Measurements from ENCODE around the gene LGR4. TPM values are rescaled to one million over a fixed set of nuclear protein-coding genes. Genes with fewer than 3 reads are reported as not detected.

Gene LGR4
- polyA plus RNA-seq, 4 donors, result 45.8 to 159 (median 135) TPM

DNA sequence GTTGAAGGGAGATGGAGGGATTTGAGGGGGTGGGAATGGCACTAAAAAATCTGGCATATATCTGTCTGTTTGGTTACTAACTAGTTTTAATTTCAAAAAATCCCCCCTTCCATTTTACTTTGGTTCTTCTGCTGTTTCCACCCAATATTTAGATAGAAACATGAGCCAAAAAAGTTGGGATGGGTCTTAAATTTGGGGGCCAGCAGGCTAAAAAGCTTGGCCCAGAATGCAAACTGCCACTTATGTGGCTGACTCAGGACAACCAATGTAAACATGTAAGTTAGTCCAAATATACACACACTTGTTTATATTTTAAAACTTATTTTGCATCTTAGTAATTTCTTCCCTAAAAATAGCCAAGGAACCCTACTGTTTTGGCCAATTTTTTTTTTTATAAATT lies 35.7 kb downstream of the LGR4 start:
- DNase-seq (ENCODE audit: low read depth in 4 of 4, low spot score in 3 of 4), result no peak

DNA sequence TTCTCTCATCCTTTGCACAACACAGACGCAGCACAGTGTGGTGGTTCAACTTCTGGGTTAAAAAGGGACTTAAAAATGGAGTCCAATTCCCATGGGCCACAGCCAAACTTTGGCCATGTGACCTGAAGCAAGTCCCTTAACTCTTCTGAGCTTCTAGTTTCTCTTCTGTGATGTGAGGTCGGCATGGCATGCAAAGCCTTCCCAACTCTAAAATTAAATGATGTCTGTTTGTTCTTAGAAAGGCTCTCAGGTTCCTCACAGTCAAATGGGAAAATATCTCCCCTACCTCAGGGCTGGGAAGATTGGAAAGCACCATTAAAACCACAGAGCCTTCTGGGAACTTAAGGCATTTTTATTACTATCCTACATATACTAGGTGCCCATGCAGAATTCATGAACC lies 38.8 kb downstream of the LGR4 start:
- DNase-seq (ENCODE audit: low read depth in 4 of 4, low spot score in 3 of 4), result no peak

- no peak for DNase-seq (ENCODE audit: low read depth in 4 of 4, low spot score in 3 of 4)
Observed at GRCh38 chr11:27431808-27432207, 40.8 kb downstream of the LGR4 start.

DNA sequence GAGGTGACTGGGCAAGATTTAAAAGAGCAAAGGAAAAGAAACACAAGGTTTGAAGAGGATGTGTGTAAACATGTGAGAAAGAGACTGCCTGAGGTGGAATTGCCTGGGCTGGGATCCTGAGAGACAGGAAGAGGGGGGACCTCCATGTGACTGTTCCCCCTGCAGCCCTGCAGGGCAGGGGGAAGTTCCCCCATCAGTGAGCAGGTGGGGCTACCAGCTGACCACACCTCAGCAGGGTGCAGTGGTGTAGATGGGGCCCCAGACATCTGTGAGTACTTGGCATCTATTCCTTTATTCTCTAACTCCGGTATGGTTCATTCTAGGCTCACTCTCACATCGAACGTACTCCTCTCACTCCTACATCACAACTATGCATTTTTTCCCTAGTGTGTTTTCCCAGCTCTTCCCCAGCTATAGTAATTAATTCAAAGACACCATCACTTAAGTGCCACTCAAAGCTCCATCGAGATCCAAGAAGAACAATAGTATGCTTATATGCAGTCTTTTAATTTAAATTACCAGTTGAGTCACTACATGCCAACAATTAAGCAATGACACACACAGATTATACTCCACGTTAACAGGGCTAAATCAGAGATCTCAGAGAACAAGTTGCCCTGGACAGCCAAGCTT lies 42.7 kb downstream of the LGR4 start:
- DNase-seq (ENCODE audit: low read depth in 4 of 4, low spot score in 3 of 4), result no peak

GRCh38 chr11:27427183-27427980 lies 45.2 kb downstream of the LGR4 start:
- no peak for DNase-seq (ENCODE audit: low read depth in 4 of 4, low spot score in 3 of 4)

GRCh38 chr11:27425814-27426213 lies 46.8 kb downstream of the LGR4 start:
- DNase-seq (ENCODE audit: low read depth in 4 of 4, low spot score in 3 of 4), result no peak

DNA sequence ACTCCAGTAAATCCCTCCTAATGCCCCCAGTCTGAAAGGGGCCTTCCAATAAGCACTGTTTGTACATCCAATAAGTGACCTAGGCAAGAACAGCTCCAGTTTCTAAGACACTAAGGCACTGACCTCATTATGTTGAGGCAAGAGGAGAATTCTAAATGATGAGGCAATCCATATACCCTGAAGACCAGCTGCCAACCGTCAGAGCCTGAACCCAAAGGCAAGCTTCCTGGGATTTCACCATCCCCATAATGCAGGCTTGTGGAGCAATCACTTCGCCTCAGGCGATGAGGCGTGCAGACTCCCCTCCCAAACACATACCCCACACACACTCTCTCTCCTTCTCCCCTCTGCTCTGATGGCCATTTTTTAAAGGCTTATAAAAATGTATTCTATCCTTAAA lies 49.5 kb downstream of the LGR4 start:
- DNase-seq (ENCODE audit: low read depth in 4 of 4, low spot score in 3 of 4), result no peak

DNA sequence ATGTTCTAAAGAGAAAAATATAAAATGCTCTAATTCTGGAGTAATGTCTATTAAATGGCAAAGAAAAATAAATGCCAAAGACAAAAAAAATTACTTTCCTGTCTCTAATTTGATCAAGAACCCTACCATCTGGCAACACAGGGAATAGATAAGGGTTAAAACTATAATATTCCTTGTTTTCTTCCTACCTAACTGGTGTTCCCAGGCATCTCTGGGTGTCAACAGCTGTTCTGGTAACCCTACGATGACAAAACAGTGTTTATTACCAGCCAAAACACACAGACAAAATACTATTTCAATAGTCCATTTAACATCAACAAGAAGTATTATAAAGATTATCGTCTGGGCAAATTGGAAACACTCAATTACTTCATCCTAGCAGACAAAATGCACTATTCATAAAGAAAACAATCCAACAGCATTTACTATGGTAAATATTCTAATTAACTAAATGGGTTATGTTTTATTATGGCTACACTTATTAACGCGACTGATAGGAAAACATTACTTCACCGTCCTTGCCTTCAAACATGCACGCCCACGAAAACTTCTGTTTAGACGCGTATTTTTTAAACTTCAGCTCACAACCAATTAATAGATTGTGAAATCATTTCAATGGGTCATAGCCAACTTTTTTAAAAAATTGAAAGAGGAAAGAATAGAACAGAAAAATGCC lies 50.6 kb downstream of the LGR4 start:
- DNase-seq (ENCODE audit: low read depth in 4 of 4, low spot score in 3 of 4), result no peak

DNA sequence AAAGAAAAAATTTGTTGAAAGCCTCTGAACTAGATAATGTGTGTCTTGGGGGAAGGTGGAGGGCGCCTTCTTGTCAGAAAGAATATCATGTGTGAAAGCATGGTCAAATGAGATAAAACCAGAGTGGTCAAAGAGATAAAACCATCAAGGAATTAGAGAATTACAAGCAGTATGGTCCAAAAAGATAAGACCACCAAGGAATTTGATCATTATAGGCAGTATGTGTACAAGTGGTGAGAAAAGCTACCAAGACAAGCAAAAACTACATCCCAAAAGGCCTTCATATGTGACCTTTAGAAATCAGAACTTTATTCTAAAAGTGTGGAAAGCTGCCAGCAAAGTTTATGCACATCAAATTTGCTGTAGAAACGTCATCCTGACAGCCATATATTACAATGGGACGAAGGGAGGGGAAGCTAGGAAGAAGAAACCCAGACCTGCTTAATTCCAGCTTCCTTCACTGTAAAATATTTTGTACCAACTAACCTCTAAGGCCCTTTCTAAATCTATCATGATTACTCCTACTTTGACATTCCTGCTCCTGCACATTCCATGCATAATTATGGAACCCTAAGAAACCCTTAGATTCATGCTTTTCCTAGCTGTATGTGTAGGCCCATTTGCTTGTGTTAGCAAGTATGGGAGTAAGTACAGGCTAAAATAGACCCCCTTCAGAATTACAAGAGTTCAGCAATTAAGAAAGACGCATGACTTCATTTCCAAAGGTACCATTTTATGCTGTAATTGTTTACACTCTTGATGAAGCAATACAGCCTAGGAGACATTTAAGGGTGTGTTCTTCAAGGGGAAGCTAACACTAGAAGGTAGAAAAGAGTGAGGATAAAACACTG lies 51.6 kb downstream of the LGR4 start:
- no peak for DNase-seq (ENCODE audit: low read depth in 4 of 4, low spot score in 3 of 4)

DNA sequence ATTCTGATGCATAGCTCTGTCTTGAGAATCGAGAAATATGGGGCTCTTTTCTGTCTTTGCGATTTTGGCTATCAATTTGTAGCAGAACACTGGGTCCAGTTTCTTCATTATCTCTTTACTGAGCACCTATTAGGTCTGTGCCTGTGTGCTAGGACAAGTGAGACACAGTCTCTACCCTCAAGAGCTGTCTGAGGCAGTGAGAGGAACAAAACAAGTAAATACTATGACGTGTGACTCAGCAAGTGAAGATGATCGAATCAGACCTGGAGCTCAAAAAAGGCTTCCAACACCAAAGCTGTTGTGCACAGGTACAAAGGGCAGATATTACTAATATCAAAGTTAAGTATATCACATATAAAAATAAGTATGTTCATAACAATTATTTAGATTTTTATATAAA lies 52.4 kb downstream of the LGR4 start:
- no peak for DNase-seq (ENCODE audit: low read depth in 4 of 4, low spot score in 3 of 4)

DNA sequence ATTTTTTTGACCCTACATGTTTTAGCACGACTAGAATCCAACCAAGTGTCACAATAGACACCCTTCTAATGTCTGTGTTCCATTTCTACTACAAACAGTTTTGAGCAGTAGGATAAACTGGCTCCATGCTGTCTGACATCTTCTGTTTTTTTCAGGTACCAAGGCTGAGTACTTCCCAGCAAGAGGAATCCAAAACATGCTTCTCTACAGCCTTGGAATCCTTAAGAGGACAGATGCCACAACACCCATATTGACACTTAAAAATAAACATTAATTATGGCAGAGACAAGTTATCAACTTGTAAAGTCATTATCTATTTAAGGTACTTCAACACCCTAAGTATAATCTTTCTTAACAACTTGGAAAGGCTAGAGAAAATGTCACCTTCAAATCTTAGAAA lies 54.2 kb downstream of the LGR4 start:
- no peak for DNase-seq (ENCODE audit: low read depth in 4 of 4, low spot score in 3 of 4)

GRCh38 chr11:27416568-27417176 lies 55.9 kb downstream of the LGR4 start:
- DNase-seq (ENCODE audit: low read depth in 4 of 4, low spot score in 3 of 4), result no peak

DNA sequence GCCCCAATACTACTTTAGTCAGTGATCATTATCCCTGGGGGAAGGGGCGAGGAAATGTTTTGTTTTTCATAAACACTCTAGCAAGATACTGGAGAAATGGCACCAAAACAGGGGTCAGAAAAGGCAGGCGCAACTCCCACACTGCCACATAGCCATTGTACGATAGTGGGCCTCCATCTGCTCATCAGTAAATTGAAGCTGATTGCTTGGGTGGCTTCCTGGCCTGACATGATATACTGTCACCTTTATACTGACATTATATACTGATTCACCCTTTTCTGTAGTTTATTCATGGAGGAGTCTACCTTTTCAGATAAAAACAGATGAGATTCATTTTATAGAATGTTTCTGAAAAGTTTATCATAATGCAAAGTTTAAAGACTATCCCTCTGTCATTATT lies 57.9 kb downstream of the LGR4 start:
- DNase-seq (ENCODE audit: low read depth in 4 of 4, low spot score in 3 of 4), result no peak

- no peak for DNase-seq (ENCODE audit: low read depth in 4 of 4, low spot score in 3 of 4)
Observed at GRCh38 chr11:27413218-27413617, 59.4 kb downstream of the LGR4 start.

DNA sequence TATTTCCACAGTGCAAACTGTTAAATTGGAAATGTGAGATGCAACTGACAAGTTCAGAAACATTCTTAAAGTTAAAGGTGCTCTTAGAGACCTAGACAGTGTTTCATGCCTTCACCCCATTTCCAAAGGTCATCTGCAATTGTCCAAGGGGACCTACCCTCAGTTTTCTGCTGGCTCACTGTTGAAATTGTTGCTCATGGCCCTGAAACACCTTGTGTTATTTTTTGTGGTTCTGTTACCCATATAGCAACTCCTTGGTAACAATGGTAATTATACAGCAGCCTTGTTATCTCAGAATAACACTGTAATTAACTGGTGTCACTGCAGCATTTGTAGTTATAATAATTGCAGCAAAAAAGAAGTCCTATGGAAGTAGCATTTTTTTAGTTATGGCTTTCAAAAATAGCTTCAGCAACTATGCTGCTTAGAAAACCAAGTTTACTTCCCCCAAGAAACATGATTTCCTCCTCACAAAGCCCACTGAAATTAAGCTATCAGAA lies 60.3 kb downstream of the LGR4 start:
- no peak for DNase-seq (ENCODE audit: low read depth in 4 of 4, low spot score in 3 of 4)

DNA sequence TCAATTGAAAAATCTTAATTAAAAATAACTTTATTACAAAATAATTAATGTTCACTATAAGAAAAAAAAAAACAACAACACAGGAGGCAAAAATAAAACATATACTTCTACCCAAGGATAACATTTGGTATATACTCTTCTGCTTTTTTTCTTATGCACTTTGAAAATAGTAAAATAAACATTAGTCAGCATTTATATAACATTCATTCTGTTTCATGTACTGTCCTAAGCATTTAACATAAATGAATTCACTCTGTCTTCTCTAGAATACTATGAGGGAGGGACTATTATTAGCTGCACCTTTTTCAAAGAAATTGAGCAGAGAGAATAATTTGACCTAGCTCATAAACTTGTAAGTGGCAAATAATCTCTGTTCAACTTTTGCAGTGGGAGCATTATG lies 61.3 kb downstream of the LGR4 start:
- no peak for DNase-seq (ENCODE audit: low read depth in 4 of 4, low spot score in 3 of 4)

GRCh38 chr11:27410272-27410671 lies 62.3 kb downstream of the LGR4 start:
- no peak for DNase-seq (ENCODE audit: low read depth in 4 of 4, low spot score in 3 of 4)

GRCh38 chr11:27409742-27410141 lies 62.8 kb downstream of the LGR4 start:
- no peak for DNase-seq (ENCODE audit: low read depth in 4 of 4, low spot score in 3 of 4)

DNA sequence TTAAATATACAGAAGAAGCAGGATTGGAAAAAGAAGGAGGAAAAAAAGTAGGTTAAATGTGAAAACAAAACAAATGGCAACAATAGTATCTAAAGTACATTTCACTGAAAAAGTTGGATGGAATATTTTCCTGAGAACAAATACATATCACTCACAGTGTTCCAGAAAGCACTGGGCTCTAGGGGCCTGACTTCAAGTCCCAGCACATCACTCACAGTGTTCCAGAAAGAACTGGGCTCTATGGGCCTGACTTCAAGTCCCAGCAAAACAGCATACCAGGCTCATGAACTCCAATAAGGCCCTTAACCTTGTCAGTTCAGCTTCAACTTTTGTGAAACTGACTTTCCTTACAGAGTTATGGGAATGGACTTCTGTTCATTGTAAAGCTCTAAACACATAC lies 63.5 kb downstream of the LGR4 start:
- no peak for DNase-seq (ENCODE audit: low read depth in 4 of 4, low spot score in 3 of 4)

- no peak for DNase-seq (ENCODE audit: low read depth in 4 of 4, low spot score in 3 of 4)
Observed at GRCh38 chr11:27408246-27408800, 64.3 kb downstream of the LGR4 start.
